Liver (tissue), 3 donors: Measurements from ENCODE around the gene ZNF142.

Experiments used
- CTCF ChIP-seq: fragments of 150-350 bp; IDR thresholded peaks from 2 replicates; pipeline ENCODE4 v1.5.1; 2017; ENCODE audit warnings: improper control_type of control experiment, low read depth, low read length; ENCODE audit not compliant: missing input control
- FOXA1 ChIP-seq: IDR thresholded peaks from 2 replicates; pipeline ENCODE4 v1.6.1; 2016; ENCODE audit warnings: antibody characterized with exemption
- GABPA ChIP-seq, 2 donors: IDR thresholded peaks in 1 of 2; conservative IDR thresholded peaks in 1 of 2; 2 replicates each; pipeline ENCODE4 v1.6.1; 2016; ENCODE audit warnings: antibody characterized with exemption in 2 of 2, mild to moderate bottlenecking in 1 of 2, moderate library complexity in 1 of 2
- RXRA ChIP-seq, 2 donors: IDR thresholded peaks; 2 replicates each; pipeline ENCODE4 v1.6.1; 2017 to 2018; ENCODE audit warnings: antibody characterized with exemption in 2 of 2, mild to moderate bottlenecking in 1 of 2
- ZBTB33 ChIP-seq: IDR thresholded peaks from 2 replicates; pipeline ENCODE4 v1.6.1; 2016; ENCODE audit warnings: antibody characterized with exemption
- TF ChIP-seq, protein P1 (sequence below): IDR thresholded peaks from 2 replicates; pipeline ENCODE4 v1.6.1; 2016; ENCODE audit warnings: antibody characterized with exemption, mild to moderate bottlenecking
- TF ChIP-seq, protein P2 (sequence below): IDR thresholded peaks from 2 replicates; pipeline ENCODE4 v1.6.1; 2016; ENCODE audit warnings: antibody characterized with exemption
- donor health status: healthy.
- donor health status: healthy.

GRCh38 chr2:218638372-218638771, 21.1 kb downstream of the ZNF142 start:
- TF ChIP-seq GABPA (IDR thresholded peaks at IDR 0.05 in 1 of 2, conservative IDR thresholded peaks at IDR 0.05 in 1 of 2) = no peak
- no peak for TF ChIP-seq CTCF
- TF ChIP-seq FOXA1 = no peak
- no peak for TF ChIP-seq ZBTB33
- TF ChIP-seq, protein P1, sequence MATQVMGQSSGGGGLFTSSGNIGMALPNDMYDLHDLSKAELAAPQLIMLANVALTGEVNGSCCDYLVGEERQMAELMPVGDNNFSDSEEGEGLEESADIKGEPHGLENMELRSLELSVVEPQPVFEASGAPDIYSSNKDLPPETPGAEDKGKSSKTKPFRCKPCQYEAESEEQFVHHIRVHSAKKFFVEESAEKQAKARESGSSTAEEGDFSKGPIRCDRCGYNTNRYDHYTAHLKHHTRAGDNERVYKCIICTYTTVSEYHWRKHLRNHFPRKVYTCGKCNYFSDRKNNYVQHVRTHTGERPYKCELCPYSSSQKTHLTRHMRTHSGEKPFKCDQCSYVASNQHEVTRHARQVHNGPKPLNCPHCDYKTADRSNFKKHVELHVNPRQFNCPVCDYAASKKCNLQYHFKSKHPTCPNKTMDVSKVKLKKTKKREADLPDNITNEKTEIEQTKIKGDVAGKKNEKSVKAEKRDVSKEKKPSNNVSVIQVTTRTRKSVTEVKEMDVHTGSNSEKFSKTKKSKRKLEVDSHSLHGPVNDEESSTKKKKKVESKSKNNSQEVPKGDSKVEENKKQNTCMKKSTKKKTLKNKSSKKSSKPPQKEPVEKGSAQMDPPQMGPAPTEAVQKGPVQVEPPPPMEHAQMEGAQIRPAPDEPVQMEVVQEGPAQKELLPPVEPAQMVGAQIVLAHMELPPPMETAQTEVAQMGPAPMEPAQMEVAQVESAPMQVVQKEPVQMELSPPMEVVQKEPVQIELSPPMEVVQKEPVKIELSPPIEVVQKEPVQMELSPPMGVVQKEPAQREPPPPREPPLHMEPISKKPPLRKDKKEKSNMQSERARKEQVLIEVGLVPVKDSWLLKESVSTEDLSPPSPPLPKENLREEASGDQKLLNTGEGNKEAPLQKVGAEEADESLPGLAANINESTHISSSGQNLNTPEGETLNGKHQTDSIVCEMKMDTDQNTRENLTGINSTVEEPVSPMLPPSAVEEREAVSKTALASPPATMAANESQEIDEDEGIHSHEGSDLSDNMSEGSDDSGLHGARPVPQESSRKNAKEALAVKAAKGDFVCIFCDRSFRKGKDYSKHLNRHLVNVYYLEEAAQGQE = no peak
- TF ChIP-seq, protein P2, sequence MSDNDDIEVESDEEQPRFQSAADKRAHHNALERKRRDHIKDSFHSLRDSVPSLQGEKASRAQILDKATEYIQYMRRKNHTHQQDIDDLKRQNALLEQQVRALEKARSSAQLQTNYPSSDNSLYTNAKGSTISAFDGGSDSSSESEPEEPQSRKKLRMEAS = no peak
- TF ChIP-seq RXRA (IDR thresholded peaks at IDR 0.05) = no peak
